ENCODE measurements around the gene PTCRA. TPM values are rescaled to one million over a fixed set of nuclear protein-coding genes. Genes with fewer than 3 reads are reported as not detected.
"Not testable (repeated sequence)": the region's sequence is repeated elsewhere in the genome, so short reads cannot be mapped to it uniquely, and the experiment has no call there.

PTCRA gene
- total and polyA plus RNA-seq, 10 donors: 1.1 to 15.5 (median 4.6) TPM

DNA sequence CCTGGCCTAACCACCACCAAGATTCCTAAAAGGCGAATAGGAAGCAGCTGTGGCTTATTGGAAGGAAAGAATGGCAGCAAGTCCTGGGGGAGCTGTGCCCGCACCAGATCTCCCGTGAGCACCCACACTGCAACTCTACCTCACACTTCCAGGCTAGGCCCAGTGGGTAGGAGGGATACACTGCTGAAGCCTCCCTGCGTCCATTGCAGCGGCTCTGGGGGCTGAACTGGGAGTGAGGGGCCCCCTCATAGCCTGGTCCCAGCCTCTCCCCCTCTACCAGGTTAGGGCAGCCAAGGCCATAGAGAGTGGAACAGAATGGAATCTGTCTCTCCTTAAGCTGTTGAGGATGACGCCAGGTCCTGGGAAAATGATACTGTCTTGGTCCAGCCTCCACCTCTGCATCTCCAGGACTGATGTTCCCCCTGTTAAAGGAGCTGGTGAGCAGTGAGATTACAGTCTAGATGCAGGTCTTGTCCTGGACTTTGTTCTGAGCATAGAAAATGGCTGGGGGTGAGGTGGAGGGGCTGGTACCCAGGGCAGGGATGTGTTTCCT is 24.7 kb downstream of the PTCRA start:
- intact Hi-C loops (cut with DNase I; ENCODE audit: low total_unique reads): no loop called here
- no peaks in the 10 kb centered on the region for H3K9me3 ChIP-seq
- WGBS, 5 donors: 87 to 99% (median 96%) methylated on average over 4 to 6 of the region's 6 CpGs
- DNase-seq: no peak
- H3K4me1 ChIP-seq: peaks cover 0 to 32% (median 3%) of the 10 kb centered on the region in 6 donors
- H3K27me3 ChIP-seq (replicated peaks in 1 of 7): no peaks in the 10 kb centered on the region
- TF ChIP-seq, protein P1, sequence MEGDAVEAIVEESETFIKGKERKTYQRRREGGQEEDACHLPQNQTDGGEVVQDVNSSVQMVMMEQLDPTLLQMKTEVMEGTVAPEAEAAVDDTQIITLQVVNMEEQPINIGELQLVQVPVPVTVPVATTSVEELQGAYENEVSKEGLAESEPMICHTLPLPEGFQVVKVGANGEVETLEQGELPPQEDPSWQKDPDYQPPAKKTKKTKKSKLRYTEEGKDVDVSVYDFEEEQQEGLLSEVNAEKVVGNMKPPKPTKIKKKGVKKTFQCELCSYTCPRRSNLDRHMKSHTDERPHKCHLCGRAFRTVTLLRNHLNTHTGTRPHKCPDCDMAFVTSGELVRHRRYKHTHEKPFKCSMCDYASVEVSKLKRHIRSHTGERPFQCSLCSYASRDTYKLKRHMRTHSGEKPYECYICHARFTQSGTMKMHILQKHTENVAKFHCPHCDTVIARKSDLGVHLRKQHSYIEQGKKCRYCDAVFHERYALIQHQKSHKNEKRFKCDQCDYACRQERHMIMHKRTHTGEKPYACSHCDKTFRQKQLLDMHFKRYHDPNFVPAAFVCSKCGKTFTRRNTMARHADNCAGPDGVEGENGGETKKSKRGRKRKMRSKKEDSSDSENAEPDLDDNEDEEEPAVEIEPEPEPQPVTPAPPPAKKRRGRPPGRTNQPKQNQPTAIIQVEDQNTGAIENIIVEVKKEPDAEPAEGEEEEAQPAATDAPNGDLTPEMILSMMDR (IDR thresholded peaks at IDR 0.05 in 8 of 11, conservative IDR thresholded peaks at IDR 0.05 in 3 of 11): no peak
- peak in 1 of 3 donors; percentile 50 for TF ChIP-seq POLR2AphosphoS5 (IDR thresholded peaks at IDR 0.05)
- peaks cover 3 to 100% (median 91%) of the 10 kb centered on the region in 6 donors for H3K36me3 ChIP-seq
- no peak overlapping the region for H3K4me3 ChIP-seq
- H3K27ac ChIP-seq: peak overlapping the region in 2 of 8 donors; percentile 7 to 30

DNA sequence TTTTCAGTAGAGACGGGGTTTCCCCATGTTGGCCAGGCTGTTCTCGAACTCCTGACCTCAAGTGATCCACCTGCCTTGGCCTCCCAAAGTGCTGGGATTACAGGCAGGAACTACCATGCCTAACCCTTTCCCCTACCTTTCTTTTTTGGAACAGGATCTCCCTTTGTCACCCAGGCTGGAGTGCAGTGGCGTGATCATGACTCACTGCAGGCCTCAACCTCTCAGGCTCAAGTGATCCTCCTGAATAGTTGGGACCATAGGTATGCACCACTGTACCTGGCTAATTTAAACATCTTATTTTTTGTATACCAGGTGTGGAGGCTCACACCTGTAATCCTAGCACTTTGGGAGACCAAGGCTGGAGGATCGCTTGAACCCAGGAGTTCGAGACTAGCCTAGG is 25.5 kb downstream of the PTCRA start:
- Histone ChIP-seq H3K4me1 (peaks cover 0 to 24% (median 0%) of the 10 kb centered on the region in 6 donors), H3K36me3 (peaks cover 3 to 100% (median 84%) of the 10 kb centered on the region in 6 donors)
- H3K4me3 ChIP-seq; H3K9me3 ChIP-seq; H3K27ac ChIP-seq; DNase-seq; intact Hi-C loops (cut with DNase I; ENCODE audit: low total_unique reads); H3K27me3 ChIP-seq (replicated peaks in 1 of 7): not testable (repeated sequence)
- WGBS, 5 donors: 92 to 100% (median 96%) methylated on average over 5 of the region's 5 CpGs

DNA sequence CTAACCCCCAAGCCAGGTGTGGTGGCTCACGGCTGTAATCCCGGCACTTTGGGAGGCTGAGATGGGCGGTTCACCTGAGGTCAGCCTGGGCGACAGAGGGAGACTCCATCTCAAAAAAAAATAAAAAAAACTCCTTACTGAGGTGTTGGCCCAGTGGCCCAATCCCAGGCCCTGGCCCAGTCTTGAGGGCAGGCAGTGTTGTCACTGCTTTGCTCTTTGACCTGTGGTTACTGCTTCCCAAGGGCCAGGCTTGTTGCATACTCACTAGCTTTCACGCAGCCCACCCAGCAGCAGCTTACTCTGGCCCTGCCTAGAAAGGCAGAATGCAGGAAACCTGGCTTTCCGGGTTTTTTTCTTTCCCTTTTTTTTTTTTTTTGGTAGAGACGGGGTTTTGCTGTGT is 26.6 kb downstream of the PTCRA start:
- intact Hi-C loops (cut with DNase I; ENCODE audit: low total_unique reads): no loop called here
- no peaks in the 10 kb centered on the region for H3K9me3 ChIP-seq
- H3K36me3 ChIP-seq: peaks cover 0 to 100% (median 73%) of the 10 kb centered on the region in 6 donors
- no peak overlapping the region for H3K4me3 ChIP-seq
- 75 to 85% (median 82%) methylated on average over 7 of the region's 7 CpGs for WGBS, 5 donors
- DNase-seq: no peak
- peaks cover 0 to 13% (median 0%) of the 10 kb centered on the region in 6 donors for H3K4me1 ChIP-seq
- TF ChIP-seq POLR2AphosphoS5 (IDR thresholded peaks at IDR 0.05): peak in 2 of 3 donors; percentile 9 to 27
- TF ChIP-seq, protein P1 (IDR thresholded peaks at IDR 0.05 in 8 of 11, conservative IDR thresholded peaks at IDR 0.05 in 3 of 11): no peak
- no peak overlapping the region for H3K27ac ChIP-seq
- no peaks in the 10 kb centered on the region for H3K27me3 ChIP-seq (replicated peaks in 1 of 7)

GRCh38 chr6:42947950-42948349 is 32.1 kb downstream of the PTCRA start:
- H3K4me1 ChIP-seq: no peaks in the 10 kb centered on the region
- H3K27me3 ChIP-seq (replicated peaks in 1 of 7): no peaks in the 10 kb centered on the region
- TF ChIP-seq, protein P1 (IDR thresholded peaks at IDR 0.05 in 8 of 11, conservative IDR thresholded peaks at IDR 0.05 in 3 of 11): no peak
- no peak for TF ChIP-seq POLR2A (IDR thresholded peaks at IDR 0.05)
- TF ChIP-seq POLR2AphosphoS5 (IDR thresholded peaks at IDR 0.05): no peak
- intact Hi-C loops (cut with DNase I; ENCODE audit: low total_unique reads): no loop called here
- H3K9me3 ChIP-seq: no peaks in the 10 kb centered on the region
- peaks cover 0 to 59% (median 25%) of the 10 kb centered on the region in 6 donors for H3K36me3 ChIP-seq
- DNase-seq: no peak
- H3K27ac ChIP-seq: no peak overlapping the region
- no peak overlapping the region for H3K4me3 ChIP-seq

GRCh38 chr6:42952389-42952788 is 36.5 kb downstream of the PTCRA start:
- TF ChIP-seq, protein P1 (IDR thresholded peaks at IDR 0.05 in 8 of 11, conservative IDR thresholded peaks at IDR 0.05 in 3 of 11): no peak
- no peak for TF ChIP-seq POLR2A (IDR thresholded peaks at IDR 0.05)
- TF ChIP-seq POLR2AphosphoS5 (IDR thresholded peaks at IDR 0.05): no peak
- Histone ChIP-seq H3K27ac (no peak overlapping the region), H3K4me1 (no peaks in the 10 kb centered on the region), H3K4me3 (no peak overlapping the region), H3K9me3 (no peaks in the 10 kb centered on the region), H3K27me3 (replicated peaks in 1 of 7) (no peaks in the 10 kb centered on the region), H3K36me3 (peaks cover 0 to 15% (median 4%) of the 10 kb centered on the region in 6 donors)
- no peak for DNase-seq
- WGBS, 5 donors: 94 to 97% (median 95%) methylated on average over 4 of the region's 4 CpGs
- intact Hi-C loops (cut with DNase I; ENCODE audit: low total_unique reads): no loop called here

DNA sequence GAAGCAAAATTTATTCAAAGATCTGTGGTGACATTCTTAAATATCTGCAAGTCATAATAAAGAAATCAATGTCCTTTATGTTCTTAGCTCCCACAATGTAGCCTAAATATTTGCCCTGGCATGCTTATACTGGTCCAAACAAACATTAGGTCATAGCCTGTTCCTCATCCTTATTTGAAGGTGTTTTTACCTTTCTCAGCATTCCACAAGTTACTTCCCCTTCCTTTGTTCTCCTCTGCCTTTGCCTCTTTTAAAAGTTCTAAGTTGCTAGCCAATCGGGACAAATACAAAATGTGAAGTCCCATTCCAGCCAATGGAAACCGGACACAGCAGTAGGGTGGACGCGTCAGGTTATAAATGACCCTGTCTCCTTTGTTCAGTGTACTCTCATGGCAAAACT is 38.6 kb downstream of the PTCRA start:
- DNase-seq; H3K27ac ChIP-seq; H3K9me3 ChIP-seq; H3K4me3 ChIP-seq; H3K27me3 ChIP-seq (replicated peaks in 1 of 7); H3K4me1 ChIP-seq; intact Hi-C loops (cut with DNase I; ENCODE audit: low total_unique reads); H3K36me3 ChIP-seq: not testable (repeated sequence)
- 68 to 97% (median 81%) methylated on average over 4 of the region's 4 CpGs for WGBS, 5 donors
